ENCODE measurements around the gene CHCHD4.

DNA sequence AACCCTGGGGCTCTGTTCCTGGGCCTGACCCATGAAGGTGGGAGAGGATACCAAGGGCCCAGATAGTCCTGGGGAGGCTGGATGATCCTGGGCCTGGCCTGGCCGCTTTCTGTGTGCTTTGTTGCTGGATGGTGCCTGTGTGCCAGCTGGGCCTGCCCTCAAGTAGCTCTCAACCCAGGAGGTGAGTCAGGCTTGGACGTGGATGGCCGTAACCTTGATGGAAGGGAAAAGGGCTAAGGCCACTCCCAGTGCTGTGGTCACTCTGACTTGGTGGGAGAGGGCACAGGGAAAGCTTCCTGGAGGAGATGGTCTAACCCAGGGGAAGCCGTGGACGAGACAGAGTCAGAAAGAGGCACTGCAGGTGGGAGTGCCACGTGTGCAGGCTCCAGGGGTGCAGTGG lies 9.6 kb upstream of the CHCHD4 start:
- TF ChIP-seq POLR2A (IDR thresholded peaks at IDR 0.05; ENCODE audit: low read length) (peak; percentile 7), GATA1 (IDR thresholded peaks at IDR 0.05; ENCODE audit: low read depth, low read length) (no peak)
